LoVo (cell line): ENCODE data around the gene SCYL1.

Experiments used
- DNase-seq: peaks from one replicate; pipeline ENCODE4 v3.0.0-alpha.2; 2016; ENCODE audit warnings: low spot score

The SCYL1 gene

DNA sequence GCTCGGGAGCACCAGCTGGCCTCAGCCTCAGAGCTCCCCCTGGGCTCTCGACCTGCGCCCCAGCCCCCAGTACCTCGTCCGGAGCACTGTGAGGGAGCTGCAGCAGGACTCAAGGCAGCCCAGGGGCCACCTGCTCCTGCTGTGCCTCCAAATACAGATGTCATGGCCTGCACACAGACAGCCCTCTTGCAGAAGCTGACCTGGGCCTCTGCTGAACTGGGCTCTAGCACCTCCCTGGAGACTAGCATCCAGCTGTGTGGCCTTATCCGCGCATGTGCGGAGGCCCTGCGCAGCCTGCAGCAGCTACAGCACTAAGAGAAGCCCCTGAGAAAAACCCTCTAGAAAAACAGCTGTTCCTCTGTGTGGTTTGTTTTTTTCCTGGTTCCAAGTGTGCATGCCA, 46.5 kb downstream of the SCYL1 start:
- DNase-seq = no peak

DNA sequence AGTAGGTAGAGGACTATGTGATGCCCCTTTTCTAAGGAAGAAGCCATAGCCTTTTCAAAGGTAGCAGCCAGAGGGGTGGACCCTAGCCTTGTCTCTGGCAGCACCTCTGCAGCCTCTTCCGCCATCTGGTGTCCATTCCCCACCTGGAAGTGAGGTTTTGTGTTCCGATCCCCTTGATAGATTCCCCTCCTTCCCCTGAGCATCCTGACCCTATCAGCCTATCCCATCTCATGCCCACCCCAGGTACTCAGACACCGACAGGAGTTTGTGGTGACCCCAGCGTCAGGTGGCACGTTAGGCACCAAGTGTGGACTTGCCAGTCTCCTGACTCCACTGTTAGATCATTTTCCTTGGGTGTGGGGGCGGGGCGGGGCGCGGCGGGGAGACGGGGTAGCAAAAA, 47.1 kb downstream of the SCYL1 start:
- DNase-seq = no peak

GRCh38 chr11:65572356-65573051, 47.6 kb downstream of the SCYL1 start, which contains the start of gene FAM89B:
TSS of gene FAM89B (plus strand) at chr11:65572538. CDS start at chr11:65572670, 132 bp downstream.
- DNase-seq = peak; percentile 79

- DNase-seq = no peak
Measured at GRCh38 chr11:65573391-65574079, 48.7 kb downstream of the SCYL1 start.

- DNase-seq = peak; percentile 85
Measured at GRCh38 chr11:65574109-65574810, 49.4 kb downstream of the SCYL1 start.

GRCh38 chr11:65574811-65575567, 50.1 kb downstream of the SCYL1 start:
- DNase-seq = peak; percentile 39

DNA sequence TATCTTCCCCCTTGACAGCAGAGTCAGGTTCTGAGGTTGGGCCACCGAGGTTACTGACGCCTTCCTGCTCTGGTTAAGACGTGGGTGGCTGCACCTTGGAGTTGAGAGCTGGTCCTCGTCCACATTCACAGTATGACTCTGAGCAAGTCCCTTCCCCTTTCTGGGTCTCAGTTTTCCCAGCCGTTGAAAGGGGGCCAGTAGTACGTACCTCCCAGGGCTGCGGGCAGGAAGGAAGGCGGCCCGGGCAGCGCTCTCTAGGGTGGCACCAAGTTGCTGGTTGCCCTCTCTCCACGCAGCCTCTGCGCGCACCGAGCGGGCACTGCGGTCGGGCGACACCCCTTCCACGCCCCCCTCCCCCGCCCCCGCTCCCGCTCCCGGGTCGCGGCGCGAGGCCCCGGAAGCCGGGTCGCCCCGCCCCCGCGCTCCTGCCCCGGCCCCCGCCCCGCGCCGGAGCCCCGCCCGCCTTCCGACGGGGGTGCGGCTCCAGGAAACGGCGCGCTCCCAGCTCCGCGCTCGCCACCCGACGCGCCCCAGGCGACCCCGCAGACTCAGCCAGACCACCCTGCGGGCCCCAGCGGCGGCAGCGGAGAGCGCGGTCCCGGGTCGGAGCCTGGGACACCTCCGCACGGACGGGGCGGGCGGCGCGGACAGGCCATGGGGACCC, 50.8 kb downstream of the SCYL1 start, which contains the start of gene EHBP1L1:
Gene EHBP1L1, plus strand, starts transcription at position 486 of the 664 bp plus-strand sequence. CDS start 250 bp downstream, outside the sequence.
- DNase-seq = peak; percentile 53

DNA sequence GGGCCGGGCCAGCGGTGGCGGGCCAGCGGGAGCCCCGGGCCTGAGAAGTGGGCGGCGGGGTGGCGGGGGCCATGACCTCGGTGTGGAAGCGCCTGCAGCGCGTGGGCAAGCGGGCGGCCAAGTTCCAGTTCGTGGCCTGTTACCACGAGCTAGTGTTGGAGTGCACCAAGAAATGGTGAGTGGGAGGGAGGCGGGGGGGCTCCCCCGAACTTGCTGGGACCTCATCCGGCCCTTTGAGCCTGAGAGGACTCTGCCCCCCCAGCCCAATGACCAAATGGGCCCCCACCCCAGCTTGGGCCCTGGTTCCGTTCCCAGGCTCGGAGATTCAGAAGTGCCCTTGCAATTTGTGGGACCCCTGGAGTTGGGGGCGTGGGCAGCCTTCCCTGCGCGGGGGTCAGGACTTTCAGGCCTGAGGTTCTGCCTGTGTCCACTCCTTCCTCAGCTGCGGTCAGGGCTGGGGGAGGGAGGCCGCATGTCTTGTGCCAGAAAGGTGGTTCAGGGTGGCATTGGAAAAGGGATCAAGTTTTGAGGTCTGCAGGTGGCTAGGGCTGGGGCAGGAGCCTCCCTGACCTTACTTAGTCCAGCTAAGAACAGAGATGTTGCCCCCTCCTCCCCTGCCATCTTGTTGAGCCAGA, 51.5 kb downstream of the SCYL1 start:
- no peak for DNase-seq

DNA sequence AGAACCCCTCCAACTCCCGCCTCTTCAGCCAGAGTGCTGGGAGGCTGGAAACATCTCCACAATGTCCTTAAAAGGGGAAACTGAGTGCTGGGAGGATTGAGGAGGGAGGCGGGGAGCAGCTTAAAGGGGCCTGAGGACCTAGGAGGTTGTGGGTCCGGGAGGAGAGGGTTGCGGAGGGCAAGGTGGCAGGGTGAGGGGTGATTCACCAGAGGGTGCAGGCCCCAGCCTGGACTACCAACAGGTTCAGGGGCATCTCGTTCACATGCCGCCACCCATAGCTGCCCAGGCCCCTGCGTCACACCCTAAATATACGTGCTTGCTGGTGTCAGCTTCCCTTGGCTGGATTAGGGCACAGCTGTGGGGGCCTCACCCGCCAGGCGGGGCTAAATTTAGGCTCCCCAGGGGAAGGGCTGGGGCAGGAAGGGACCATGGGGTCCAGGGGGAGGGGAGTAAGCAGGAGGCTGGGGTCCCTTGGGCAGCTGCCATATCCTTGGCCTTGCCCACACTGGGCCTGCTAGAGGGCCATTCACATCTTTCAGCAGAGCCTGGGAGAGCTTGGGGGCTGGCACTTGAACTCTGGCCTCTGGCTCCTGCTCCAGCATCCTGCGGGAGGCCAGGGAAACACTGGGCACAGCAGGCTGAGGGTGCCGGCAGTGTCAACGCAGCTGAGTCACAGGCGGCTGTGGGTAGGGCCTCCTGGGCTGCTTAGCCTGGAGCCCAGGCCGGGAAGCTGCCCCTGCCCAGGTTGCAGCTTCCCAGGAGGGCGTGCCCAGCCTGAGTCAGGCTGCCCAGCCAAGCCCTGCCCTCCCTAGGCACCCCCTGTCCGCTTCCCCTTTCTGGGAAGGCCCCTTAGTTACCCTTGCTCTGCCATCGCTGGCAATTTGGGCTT, 52.2 kb downstream of the SCYL1 start:
- DNase-seq = peak; percentile 79

- DNase-seq = no peak
Measured at GRCh38 chr11:65577756-65578109, 52.9 kb downstream of the SCYL1 start.

DNA sequence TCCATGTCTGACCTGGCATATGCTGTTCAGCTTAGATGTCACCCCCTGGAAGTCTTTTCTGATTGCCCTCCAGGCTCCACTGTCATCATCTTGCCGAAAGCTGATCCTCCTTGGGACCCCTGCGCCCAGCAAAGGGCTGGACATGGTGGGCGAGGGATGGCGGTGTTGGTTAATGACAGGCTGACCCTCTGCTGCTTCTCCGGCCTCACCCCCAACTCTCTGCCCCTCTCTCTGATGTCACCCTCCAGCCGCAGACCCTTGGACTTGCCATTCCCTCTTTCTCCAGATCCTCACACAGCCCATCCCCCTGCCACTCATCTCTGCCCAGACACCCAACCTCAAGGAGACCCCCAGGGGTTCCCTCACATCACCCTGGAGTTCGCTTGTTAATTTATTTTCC, 53.3 kb downstream of the SCYL1 start:
- no peak for DNase-seq

GRCh38 chr11:65578667-65579066, 53.8 kb downstream of the SCYL1 start:
- DNase-seq = no peak

- DNase-seq = no peak
Measured at GRCh38 chr11:65579291-65579690, 54.4 kb downstream of the SCYL1 start.

DNA sequence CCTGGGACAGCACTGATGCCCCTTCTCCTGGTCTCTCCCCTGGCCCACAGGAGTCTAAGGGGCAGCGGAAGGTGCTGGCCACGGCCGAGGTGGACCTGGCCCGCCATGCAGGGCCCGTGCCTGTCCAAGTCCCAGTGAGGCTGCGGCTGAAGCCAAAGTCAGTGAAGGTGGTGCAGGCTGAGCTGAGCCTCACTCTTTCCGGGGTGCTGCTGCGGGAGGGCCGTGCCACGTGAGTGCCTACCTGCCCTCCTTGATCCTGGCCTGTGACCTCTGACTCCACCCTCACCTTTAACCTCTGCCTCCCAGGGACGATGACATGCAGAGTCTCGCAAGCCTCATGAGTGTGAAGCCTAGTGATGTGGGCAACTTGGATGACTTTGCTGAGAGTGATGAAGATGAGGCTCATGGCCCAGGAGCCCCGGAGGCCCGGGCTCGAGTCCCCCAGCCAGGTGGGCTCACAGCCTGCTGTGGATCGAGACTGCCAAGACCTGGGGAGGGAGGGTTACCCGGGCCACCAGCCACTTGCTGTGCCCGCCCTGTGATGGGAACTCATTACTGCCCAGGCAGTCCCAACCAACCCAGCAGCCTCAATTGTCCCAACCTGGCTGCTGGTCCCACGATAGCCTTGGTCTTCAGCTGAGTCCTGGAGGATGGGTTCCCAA, 55.3 kb downstream of the SCYL1 start:
- DNase-seq = no peak

DNA sequence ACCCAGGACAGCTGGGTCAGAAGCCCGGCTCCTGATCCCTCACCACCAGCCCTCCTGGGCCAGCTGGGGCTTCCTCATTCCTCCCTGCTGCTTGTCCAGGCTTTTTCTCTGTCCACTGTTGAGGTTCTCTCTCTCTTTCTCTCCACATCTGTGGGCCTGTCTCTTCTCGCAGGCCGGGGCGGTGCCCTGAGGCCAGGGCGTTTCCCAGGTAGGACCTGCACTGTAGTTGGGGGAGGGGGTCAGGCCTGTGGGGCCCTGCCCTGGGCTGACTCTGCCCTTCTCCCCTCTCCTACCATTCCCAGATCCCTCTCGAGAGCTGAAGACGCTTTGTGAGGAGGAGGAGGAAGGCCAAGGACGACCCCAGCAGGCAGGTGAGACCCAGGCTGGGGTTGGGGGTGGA, 55.9 kb downstream of the SCYL1 start:
- DNase-seq = no peak

GRCh38 chr11:65581928-65582327, 57.0 kb downstream of the SCYL1 start:
- DNase-seq = no peak

GRCh38 chr11:65583589-65583988, 58.7 kb downstream of the SCYL1 start:
- no peak for DNase-seq

GRCh38 chr11:65584106-65584505, 59.2 kb downstream of the SCYL1 start:
- no peak for DNase-seq

GRCh38 chr11:65584723-65585171, 59.9 kb downstream of the SCYL1 start:
- no peak for DNase-seq
